NCI-H2107 (cell line): ENCODE data around the gene TLX1.

Experiments used
- DNase-seq: peaks from one replicate; lab custom pipeline; 2025; lab: John Stamatoyannopoulos, UW

TLX1 gene

DNA sequence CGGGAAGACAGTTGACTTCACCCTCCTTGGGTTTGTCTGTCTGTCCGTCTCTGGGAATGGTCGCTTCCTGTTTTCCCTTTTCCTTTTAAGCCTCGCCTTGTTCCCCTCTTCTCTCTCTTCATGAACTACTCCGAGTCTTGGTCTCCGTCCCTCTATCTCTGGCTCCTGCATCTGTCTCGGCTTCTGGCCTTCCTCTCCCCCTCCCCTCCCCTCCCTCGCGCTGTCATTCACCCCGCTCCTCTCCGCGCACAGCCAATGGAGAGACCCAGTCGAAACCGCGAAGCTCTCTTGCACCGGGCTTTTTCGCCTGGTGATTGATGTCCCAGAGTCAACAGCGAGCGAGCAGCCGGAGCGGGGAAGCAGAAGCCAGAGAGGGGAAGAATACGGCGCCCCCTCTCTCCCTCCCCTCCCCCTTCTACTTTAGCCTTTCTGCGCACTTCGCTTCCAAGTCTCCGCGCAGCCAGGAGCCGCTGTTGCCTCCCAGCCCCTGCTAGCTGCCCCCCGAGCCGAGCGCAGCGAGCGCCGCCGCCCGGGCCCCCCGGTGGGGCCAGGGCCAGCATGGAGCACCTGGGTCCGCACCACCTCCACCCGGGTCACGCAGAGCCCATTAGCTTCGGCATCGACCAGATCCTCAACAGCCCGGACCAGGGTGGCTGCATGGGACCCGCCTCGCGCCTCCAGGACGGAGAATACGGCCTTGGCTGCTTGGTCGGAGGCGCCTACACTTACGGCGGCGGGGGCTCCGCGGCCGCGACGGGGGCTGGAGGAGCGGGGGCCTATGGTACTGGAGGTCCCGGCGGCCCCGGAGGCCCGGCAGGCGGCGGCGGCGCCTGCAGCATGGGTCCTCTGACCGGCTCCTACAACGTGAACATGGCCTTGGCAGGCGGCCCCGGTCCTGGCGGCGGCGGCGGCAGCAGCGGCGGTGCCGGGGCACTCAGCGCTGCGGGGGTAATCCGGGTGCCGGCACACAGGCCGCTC is at the start of gene TLX1:
Gene TLX1 (plus strand): TSS at position 317 of the 978 bp plus-strand sequence. CDS start 242 bp downstream, at position 559.
- no peak for DNase-seq

DNA sequence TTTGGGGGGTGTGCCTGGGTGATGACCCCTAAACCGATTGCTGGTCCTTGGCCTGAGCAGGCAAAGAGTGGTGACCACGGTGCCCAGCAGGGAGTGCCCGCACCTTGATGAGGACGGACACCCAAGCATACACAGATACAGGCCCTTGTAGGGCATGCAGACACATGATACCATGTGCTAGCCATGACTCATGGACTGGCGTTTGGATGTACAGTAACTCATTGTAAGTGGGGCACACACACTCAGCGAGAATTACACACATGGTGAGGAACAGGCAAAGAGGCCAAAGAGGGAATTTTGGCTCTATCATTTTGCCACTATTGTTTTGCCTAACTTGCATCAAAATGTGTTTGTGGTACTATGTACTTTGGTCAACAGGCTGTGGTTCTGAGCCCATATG is 45.3 kb upstream of the TLX1 start:
- no peak for DNase-seq

DNA sequence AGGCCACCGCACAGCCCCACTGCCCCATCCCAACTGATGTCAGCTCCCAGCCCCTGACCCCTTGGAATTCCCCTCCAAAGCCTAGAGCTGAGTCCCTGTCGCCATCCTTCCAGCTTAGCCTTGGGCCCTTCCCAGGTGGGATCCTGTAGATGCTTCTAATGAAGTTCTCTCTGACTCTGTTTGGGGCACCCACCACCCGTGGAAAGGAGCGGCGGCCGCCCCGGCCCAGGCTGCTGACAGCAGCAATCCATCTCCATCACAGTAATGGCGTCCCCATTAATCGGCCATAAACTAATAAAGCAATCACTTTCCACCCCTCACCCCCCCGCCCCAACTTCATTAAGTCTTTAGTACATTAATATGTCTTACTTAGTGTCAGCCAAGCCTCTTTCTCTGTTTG is 43.7 kb upstream of the TLX1 start:
- no peak for DNase-seq

DNA sequence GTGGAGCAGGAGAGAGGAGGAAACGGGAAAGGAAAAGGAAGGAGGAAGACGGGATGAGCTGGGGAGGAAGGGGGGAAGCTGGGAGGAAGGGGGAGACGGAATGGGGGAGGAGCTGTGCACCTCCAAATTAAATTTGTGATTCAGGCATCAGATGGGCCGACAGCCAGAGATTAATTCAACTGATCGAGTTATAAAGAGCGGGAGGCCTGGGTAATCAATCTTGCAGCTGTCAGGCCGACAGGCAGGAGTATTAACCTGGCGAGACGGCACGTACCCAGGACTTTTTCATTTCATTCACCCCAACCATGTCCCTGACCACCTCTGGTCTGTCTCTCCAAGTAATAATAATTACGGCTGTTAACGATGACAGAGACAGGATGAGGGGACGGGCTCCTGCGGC is 43.1 kb upstream of the TLX1 start:
- no peak for DNase-seq

DNA sequence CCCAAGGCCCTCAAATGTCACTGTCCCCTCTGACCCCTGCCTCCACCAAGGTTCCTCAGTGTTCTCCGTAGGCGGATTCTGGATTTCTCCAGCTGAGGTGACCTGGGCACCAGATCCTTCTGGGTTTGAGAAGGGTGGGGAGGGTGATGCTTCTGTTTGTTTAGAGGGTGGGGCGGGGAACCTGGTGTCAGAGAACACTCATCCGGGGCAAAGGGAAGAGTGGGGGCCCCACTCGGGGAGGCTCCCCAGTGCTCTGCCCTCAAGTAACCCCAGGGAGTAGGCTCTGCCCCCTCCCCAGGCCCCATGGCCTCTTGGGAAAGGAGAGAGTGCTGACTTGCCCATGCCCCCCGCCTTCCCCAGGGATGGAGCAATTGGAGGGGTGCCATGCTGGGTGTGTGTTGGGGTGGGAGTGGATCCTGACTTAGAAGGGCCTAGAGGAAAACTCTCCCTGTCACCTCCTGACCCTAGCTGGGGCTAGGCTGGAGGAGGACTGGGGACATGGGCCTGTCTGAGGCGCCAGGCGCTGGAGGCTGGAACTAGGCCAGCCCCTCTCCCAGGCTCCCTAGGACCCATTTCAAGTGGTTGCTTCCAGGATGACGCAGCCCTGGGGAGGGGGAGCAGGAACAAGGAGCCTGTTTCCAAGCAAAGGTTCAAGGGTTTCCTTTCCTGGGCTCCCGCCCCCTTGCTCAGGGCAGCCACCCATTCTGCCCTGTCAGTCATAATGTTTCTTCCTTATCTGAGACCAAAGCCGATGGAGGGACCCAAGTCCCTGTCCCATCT is 41.4 kb upstream of the TLX1 start:
- DNase-seq, result no peak

DNA sequence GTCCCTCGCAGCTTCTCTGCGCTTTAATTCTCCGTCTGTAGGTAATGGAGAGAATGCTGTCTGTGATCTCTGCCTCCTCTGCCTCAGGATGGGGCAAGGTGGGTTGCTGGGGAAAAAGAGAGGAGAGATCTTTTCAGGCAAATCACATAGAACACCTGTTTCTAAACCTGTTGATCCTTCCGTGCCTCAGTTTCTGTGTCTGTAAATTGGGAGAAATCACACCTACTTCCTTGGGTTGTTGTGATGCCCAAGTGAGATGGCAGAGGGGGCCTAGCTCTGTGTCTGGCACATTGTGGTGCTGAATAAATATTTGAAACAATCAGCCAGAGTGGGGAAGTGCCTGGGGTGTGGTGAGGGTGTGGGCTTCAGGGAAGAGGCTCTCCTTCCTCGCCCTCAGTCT is 40.5 kb upstream of the TLX1 start:
- DNase-seq, result no peak

DNA sequence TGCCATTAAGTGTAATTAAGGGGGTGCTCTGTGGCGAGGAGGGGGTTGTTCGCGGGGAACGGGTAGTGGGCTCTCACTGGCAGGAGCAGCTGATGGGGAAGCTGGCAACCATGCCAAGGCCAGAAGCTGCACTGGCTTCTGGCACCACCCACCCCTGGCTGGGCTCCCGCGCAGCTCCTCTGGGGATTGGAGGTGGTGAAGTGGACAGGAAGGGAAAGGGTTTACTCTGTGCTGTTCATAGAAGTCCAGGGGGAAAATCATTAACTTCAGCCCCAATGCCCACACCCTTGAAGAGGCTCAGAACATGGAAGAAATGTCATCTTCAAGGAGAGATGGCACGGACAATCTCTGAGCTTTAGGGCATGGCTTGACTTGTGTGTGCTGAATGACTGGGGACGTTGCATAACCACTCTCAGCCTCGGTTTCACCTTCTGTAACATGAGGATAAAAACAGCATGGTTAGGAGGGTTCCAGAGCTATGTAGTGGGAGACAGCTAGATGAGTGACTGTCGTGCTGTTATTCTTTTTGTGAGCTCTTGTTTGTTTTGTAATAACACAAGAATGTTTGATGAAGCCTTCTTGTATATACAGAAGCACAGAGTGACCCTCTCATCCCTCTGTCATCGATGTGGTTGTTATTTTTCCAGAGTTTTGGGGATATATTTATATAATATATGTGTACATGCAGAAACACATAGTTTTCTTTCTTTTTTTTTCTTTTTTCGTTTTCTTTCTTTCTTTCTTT is 39.4 kb upstream of the TLX1 start:
- DNase-seq, result no peak

DNA sequence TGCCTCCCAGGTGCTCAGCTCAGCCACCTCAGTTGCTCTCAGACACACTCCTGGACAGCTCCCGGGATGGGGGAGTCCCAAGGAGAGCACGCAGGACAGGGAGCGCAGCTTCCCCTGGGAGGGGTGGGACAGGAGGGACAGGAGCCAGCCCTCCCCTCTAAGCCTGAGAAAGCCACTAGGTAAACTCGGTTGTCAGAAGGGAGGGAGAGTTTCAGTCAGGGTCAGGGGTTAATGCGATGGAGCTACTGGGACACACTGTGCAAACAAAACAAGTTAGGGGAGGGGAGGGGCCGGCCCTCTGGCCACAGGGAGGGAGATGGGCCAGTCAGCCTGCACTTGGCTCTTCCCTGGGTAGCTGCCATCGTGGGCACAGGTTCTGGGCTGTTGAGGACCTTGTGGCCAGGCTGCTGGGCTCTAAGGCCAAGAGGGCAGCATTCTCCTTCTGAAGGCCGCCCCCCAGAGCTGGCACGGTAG is 38.2 kb upstream of the TLX1 start:
- no peak for DNase-seq

DNA sequence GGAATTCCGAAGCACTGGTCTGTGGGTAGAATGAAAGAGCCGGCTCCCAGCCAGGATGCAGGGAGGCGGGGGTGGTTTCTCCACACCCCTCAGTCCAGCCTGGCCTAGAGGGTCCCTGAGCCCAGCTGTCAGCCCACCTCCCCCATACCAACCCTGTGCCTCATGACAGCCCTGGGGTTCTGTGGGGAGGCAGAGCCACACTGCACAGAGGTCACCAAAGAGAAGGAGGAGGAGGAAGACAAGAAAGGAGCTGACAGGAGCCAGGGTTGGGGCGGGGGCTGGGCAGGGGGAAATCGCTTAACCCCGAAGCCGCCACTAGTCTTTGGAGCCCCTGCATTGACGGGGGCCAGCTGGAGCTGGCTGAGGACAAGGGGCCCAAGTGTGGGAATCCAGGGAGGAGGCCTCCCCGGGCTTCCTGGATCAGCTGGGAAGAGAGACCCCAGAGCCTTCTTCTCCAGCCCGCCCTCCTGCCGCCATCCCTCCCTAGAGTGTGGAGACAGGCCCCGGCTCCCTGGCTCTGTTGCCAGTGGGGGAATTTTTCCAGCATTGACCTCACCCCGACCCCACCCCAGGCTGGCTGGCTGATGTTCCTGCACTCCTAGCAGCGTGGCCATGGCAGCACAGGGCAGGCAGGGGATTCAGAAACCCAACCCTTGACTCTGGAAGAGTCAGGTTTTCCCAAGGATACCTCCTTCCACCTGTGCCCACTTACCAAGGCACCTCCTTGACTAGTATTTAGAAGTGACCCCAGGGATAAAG is 36.8 kb upstream of the TLX1 start:
- DNase-seq, result no peak

DNA sequence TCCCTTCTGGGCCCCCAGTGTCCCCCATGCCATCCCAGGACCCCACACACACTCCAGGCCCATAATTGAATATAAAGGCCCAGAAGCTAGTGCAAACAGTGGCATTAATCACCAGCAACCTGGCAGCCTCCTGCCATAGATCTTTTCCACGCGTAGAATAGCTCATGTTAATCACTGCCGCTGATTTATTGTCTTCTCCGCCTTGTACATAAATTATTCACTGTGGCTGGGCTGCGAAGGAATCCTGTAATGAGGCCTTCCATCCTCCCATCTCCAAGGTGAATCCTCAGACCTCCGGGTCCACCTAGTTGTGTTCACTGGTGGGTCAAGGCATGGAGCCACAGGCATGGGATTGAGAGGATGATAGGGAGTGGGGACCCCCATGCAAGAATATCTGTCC is 36.1 kb upstream of the TLX1 start:
- DNase-seq, result no peak

DNA sequence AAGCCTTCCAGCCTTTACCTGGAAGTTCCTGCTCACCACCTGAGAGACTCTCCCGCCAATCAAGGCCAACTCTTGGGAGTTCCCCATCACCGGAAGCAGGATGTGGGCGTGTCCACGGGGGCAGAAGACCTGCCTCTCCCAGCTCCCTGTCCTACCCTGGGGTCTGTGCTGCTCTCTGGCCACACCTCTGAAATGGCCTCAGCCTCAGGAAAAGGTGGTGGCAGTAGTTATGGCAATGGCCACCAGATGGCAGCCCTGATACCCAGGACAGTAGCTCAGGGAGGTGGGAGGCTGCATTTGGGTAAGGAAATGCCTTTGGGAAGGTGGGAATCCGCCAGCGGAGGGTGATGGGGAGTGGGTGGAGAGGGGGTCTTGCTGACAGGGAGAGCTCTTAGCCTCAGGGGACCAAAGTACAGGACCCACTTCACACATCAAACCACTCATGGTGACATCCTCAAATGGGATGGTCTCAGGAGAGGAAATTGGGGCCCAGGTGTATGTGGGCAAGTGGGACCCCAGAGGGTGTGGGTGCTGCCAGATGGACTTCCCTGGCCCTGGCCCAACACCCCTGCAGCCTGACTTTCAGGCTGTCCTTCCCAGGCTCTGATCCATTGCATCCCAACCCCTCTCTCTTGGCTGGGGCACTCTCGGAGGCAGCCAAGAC is 35.4 kb upstream of the TLX1 start:
- no peak for DNase-seq

DNA sequence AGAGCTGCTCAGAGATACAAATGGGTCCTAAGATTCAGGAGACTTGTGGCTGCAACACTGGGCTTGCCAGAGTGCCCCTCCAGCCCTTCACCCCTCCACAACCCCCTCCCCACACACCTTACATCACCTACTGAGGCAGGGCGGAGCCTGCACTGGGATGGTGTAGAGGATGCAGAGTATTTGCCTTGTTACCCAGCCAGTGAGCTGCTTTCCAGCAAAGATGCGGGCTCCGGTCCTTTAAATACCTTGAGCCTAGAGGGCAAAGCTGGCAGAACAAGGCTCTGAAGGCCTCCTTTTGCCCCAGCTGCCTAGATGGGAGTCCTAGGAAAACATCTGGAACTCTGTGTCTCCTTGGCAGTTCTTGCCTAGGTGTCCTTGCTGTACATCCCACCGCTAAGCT is 34.7 kb upstream of the TLX1 start:
- DNase-seq, result no peak

DNA sequence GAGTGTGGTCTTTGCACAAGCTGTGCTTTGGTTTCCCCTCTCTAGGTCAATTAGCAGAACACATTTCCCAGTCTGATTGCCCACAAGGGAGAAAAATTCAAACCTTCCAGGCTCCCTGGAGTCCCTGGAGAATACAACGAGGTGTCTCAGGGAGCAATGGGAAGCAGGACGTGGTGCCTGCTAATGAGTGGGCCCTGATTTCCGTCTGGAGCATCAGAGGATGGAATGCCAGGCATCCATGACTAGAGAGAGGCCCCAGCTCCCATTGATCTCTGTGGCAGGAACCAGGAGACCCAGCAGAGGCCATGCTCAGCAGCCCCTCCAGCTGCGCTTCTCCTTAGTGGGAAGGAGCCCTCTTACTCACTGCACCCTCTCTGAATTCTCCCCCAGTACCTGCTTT is 33.2 kb upstream of the TLX1 start:
- no peak for DNase-seq

DNA sequence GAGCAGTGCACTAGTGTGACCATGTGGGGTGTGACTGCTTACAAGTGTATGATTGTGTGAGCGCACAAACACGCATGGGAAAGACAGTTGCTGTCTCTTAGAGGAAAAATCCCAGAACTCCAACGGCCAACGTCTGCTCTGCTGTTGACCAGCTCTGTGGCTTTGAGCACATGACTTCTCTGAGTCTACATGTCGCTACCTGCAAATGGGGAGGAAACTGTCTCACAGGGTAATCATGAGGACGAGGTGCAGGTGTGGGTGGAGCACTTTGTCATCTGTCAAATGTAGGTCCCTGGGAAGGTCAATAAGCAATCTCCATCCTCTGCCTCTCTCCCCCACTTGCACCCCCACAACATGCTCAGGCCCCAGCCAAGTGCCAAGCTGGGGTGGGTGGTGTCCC is 31.2 kb upstream of the TLX1 start:
- DNase-seq, result no peak

DNA sequence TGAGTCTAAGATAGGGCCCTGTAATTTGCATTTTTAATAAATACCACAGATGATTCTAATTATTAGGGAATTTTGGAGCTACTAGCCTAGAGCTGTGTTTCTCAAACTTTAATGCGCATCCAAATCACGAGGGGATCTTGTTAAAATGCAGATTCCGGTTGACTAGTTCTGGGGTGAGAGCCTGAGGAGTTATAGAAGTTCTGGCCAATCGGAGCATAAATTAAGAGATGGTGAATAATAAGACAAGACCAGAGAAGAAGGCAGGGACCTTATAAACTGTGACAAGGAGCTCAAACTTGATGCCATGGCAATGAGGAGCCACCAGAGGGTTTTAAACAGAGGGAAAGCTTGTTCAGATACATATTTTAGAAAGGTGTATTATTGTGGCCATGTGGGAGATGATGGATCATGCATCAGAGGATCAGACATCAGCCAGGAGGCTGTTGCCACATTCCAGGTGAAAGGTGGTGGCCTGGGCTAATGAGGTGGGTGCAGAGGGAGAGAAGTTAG is 29.7 kb upstream of the TLX1 start:
- no peak for DNase-seq

DNA sequence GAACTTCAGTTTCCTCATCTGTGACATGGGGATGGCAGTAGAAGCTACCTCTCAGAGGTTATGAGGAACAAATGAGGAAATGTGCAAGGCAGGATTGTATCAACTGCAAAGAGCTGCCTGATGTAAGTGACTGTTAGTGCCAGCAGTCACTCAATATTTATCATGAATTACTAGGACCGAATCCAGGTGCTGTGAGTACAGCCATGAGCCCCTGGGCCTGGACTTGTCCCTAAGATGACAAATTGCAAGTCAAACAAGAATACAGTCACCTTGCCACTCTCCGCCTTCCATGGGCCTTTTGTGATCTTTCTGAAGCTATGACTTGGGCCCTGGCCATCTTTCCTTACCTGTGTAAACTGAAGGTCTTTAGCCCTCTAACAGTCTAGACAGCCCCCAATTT is 27.7 kb upstream of the TLX1 start:
- DNase-seq, result no peak

DNA sequence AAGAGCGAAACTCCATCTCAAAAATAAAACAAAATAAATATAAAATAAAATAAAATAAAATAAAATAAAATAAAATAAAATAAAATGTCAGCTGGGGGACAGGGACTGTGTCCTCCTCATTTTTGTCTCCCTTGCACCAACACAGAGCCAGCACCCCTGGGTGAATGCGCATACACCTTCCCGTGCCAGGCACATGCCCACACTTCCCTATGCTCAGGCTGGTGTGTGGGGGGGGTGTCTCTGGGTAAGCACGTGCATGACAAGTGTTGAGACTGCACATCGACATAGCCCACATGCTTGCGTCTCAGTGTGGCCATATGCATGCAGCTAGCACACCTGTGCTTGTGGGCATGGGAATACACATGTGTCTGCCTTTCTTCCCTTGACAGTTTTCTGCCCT is 24.7 kb upstream of the TLX1 start:
- DNase-seq, result no peak

DNA sequence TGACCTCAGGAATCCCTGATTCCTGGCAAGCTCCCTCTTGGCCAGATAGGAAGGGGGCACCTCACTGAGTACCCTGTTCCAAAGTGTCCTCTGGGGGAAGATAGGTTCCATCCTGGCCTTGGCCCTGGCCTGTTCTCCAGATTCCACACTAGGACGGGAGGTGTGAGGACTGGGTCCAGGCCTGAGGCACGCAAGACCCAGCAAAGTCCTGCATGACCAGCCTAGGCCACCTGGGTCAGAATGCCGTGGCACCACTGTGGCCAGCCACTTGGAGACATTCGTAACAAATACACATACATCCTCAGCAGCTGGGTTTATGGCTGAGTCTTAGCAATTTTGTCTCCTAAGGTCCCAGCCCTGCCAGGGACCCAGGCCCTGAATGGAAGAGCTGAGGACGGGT is 23.3 kb upstream of the TLX1 start:
- DNase-seq, result no peak

DNA sequence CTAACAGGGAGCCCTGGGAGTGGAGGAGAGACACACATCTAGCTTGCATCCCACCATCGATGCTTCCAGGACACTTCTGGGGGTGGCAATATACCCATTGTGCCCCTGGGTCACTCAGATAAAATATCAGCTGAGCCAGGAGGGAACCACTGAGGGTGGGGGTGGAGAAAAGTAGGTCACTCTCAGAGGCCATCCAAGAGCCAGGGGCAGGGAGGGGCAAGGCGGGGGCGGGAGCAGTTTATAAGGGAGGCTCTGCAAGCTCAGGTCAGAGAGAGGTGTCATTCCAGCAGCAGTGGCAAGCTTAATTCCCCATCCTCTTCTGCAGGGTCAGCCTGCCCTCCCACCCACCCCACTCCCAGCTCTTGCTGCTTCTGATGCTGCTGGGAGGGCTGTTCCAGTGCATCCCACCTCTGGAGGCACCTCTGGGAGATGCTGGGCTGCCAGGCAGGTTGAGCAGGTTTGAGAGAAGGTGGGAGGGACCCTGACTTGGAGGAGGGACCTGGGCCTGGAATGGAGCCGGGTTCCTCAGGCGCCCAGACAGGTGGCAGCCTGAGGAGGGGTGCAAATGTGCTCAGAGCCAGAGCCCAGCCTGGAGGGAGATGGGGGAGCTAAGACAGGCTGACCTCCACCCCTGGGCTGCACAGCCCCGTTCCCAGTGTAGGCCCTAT is 20.1 kb upstream of the TLX1 start:
- DNase-seq, result no peak

DNA sequence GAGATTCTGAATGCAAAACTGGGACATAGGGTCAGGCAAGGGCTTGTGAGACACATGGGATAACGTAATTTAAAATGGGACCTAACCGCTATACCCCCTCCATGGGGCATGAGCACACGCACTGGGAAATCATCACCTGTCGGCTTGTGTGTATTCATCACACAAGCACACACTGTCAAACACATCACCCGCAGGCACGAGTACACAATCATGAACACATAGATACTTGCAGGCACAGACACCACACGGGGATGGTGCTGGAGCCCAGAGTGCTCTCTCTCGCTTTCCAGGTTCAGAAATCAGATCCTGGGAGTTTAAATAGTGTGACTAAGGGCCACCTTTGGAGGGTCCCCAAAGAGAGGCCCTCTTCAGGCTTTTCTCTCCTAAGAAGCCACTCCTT is 19.6 kb upstream of the TLX1 start:
- no peak for DNase-seq
